ENCODE measurements around the gene TMPRSS11D.
A peak's percentile ranks its signal among the peaks of the same experiment; 100 is the strongest.

The TMPRSS11D gene

DNA sequence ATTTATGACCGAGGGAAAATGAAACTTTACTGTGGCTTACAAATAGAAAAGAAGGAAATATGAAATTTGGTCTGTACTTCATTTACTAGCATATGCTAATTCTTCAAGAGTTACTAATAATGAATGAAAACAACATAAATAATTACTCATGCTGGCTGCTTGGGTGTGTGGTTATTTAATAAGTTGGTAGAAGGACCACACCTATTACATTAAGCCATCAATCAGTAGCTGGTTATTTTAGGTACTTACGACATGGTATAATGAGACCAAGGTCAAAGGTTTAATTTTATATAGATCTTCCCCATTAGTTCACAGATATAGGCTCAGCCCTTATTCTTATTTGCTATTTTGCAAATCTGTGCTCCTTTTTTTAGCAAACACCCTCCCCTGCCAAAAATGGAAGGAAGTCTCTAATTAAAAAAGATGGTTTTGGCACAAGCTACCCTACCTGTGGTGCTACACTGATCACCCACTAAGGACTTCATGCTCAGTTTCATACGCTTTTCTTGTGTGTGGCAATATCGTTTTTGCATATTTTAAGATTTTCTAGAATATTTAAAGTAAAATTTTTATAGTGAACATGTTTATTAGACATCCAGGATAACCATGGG lies 14.1 kb downstream of the TMPRSS11D start:
- DNase-seq (ENCODE audit: low read depth) = peak; percentile 57
- no peak overlapping the region for H3K4me3 ChIP-seq (ENCODE audit: low read length)
- no peak for TF ChIP-seq CTCF (IDR thresholded peaks at IDR 0.05; ENCODE audit: insufficient read depth, low read depth, low read length, missing control alignments)

DNA sequence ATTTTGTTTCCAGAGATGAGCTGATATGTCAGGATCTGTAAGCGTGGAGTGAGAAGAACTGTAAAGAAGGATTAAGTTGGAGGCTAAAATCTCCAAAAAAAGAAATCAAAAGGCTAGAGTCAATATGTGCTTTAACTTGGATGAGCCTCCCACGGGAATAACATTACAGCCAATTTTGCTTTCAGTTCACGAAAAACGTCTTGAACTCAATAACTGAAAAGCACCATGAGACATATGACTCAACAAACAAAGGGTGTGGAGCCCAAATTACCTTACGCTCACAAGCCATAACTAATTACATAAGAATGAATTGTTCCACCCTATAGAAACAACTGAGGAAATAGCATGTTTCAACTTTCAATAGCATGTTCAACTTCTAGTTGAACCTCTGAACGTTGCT lies 22.3 kb downstream of the TMPRSS11D start:
- DNase-seq (ENCODE audit: low read depth) = peak; percentile 85
- no peak for TF ChIP-seq CTCF (IDR thresholded peaks at IDR 0.05; ENCODE audit: insufficient read depth, low read depth, low read length, missing control alignments)
- H3K4me3 ChIP-seq (ENCODE audit: low read length) = peak overlapping the region; percentile 6

DNA sequence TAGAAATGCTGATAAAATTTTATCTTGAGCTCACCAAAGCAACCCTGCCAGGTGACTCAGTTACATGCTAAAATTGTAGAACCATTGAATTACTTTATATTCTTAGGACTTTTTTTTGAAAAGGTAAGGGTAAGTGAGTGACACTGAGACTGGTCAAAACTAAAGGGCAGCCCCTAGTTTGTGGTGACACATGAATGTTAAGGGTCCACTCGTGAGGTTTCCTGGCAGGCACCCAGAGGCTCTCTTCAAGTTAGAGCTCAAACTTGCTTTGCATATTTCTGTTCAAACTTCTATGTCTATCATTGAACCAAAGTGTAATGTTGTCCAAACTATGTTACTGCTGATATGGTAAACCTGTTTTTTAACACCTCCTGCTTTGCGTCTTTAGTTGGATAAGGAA lies 30.5 kb downstream of the TMPRSS11D start:
- no peak overlapping the region for H3K4me3 ChIP-seq (ENCODE audit: low read length)
- TF ChIP-seq CTCF (IDR thresholded peaks at IDR 0.05; ENCODE audit: insufficient read depth, low read depth, low read length, missing control alignments) = no peak
- DNase-seq (ENCODE audit: low read depth) = no peak

DNA sequence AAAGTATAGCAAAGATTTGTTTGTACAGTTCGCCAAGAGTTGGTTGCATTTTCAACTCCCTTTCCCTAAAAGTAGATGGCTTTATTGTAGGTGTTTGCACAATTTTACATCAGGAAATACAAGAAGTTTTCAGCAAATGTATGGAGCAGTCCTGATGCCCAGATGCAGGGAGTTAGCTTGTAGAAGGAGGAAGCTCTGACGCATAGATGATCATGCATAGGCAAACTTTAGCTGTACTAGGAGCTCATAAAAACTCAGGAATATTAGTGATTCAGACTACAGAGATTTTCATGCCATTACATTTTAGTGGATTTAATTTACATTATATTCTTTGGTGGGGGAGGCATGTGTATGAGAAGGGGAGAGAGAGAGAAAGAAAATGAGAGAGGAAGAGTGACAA lies 62.9 kb downstream of the TMPRSS11D start:
- no peak for DNase-seq (ENCODE audit: low read depth)

GRCh38 chr4:67810011-67810410 lies 73.8 kb downstream of the TMPRSS11D start:
- H3K4me3 ChIP-seq (ENCODE audit: low read length) = no peak overlapping the region
- no peak for TF ChIP-seq CTCF (IDR thresholded peaks at IDR 0.05; ENCODE audit: insufficient read depth, low read depth, low read length, missing control alignments)
- DNase-seq (ENCODE audit: low read depth) = no peak

More for the DNA sequence above, 62.9 kb downstream of the TMPRSS11D start:
- TF ChIP-seq CTCF (IDR thresholded peaks at IDR 0.05; ENCODE audit: insufficient read depth, low read depth, low read length, missing control alignments) = no peak
- no peak overlapping the region for H3K4me3 ChIP-seq (ENCODE audit: low read length)

- DNase-seq (ENCODE audit: low read depth) = no peak
- H3K4me3 ChIP-seq (ENCODE audit: low read length) = no peak overlapping the region
- TF ChIP-seq CTCF (IDR thresholded peaks at IDR 0.05; ENCODE audit: insufficient read depth, low read depth, low read length, missing control alignments) = no peak
Observed at GRCh38 chr4:67809502-67809901, 74.3 kb downstream of the TMPRSS11D start.

DNA sequence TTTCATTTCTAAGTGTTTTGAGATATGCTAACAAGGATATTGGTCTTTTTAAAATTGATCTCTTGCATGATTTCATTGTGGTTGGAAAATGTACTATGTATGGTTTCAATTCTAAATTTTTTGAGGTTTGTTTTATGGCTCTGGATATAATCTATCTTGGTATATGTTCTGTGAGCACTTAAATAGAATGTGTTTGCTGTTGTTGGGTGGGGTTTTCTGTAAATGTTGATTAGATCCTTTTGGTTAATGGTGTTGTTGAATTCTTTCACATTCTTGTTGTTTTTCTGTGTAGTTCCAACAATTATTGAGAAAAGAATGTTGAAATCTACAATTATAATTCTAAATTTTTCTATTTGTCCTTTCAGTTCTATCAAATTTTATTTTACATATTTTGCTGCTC lies 87.0 kb downstream of the TMPRSS11D start:
- no peak for DNase-seq (ENCODE audit: low read depth)
- no peak overlapping the region for H3K4me3 ChIP-seq (ENCODE audit: low read length)
- no peak for TF ChIP-seq CTCF (IDR thresholded peaks at IDR 0.05; ENCODE audit: insufficient read depth, low read depth, low read length, missing control alignments)

Data from epithelial cell of esophagus (primary cell).